Measurements from ENCODE around the gene ROM1.

GRCh38 chr11:62592146-62592815 lies 20.8 kb upstream of the ROM1 start:
- TF ChIP-seq, protein P1, sequence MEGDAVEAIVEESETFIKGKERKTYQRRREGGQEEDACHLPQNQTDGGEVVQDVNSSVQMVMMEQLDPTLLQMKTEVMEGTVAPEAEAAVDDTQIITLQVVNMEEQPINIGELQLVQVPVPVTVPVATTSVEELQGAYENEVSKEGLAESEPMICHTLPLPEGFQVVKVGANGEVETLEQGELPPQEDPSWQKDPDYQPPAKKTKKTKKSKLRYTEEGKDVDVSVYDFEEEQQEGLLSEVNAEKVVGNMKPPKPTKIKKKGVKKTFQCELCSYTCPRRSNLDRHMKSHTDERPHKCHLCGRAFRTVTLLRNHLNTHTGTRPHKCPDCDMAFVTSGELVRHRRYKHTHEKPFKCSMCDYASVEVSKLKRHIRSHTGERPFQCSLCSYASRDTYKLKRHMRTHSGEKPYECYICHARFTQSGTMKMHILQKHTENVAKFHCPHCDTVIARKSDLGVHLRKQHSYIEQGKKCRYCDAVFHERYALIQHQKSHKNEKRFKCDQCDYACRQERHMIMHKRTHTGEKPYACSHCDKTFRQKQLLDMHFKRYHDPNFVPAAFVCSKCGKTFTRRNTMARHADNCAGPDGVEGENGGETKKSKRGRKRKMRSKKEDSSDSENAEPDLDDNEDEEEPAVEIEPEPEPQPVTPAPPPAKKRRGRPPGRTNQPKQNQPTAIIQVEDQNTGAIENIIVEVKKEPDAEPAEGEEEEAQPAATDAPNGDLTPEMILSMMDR (IDR thresholded peaks at IDR 0.05), result no peak
- TF ChIP-seq EP300 (IDR thresholded peaks at IDR 0.05), result no peak

Data from gastroesophageal sphincter (tissue), 3 donors.